Gastrocnemius medialis (tissue), 4 donors: Measurements from ENCODE around the gene GLT6D1. TPM values are rescaled to one million over a fixed set of nuclear protein-coding genes. Genes with fewer than 3 reads are reported as not detected.

Experiments used
- ATAC-seq, 2 donors: fragments of 150-250 bp; one replicate each; pipeline ENCODE4 v1.9.1; 2016
- DNase-seq, 2 donors: peaks; one replicate each; pipeline ENCODE4 v3.0.0-alpha.2; 2019
- H3K27ac ChIP-seq, 4 donors: fragments of 200-600 bp; sonication (generic); 1 replicate in 1 of 4; 2 replicates in 3 of 4; pipeline ENCODE4 v1.5.1; 2016 to 2018; ENCODE audit warnings: mild to moderate bottlenecking in 2 of 4, moderate library complexity in 1 of 4
- H3K27me3 ChIP-seq, 3 donors: fragments of 200-600 bp; sonication (generic) in 2 of 3; 1 replicate in 1 of 3; 2 replicates in 2 of 3; pipeline versions ENCODE4 v1.5.1 to v1.6.0; 2016 to 2019; ENCODE audit warnings: mild to moderate bottlenecking in 1 of 3, moderate library complexity in 1 of 3
- H3K36me3 ChIP-seq, 2 donors: fragments of 200-600 bp; sonication (generic) in 1 of 2; one replicate each; pipeline ENCODE4 v1.5.1; 2017 to 2018
- H3K4me1 ChIP-seq, 2 donors: fragments of 200-600 bp; sonication (generic) in 1 of 2; one replicate each; pipeline ENCODE4 v1.5.1; 2016 to 2017; ENCODE audit warnings: mild to moderate bottlenecking in 2 of 2
- H3K4me3 ChIP-seq, 4 donors: fragments of 200-600 bp; sonication (generic) in 3 of 4; 1 replicate in 1 of 4; 2 replicates in 3 of 4; pipeline ENCODE4 v1.5.1; 2016 to 2019; ENCODE audit warnings: mild to moderate bottlenecking in 2 of 4
- H3K9me3 ChIP-seq, 3 donors: fragments of 200-600 bp; sonication (generic) in 2 of 3; 1 replicate in 1 of 3; 2 replicates in 2 of 3; pipeline ENCODE4 v1.5.1; 2016 to 2019
- POLR2A ChIP-seq, 2 donors: fragments of 450-650 bp; IDR thresholded peaks; one replicate each; pipeline ENCODE4 v1.6.1; 2017; ENCODE audit warnings: antibody characterized with exemption in 2 of 2, mild to moderate bottlenecking in 2 of 2, moderate library complexity in 2 of 2
- in situ Hi-C, 4 donors: fragments of 200-750 bp; cut with MboI; loops; one replicate each; pipeline versions ENCODE4 v1.15.0 to v1.8.0; 2017; ENCODE audit warnings: low sequenced_read_pairs in 4 of 4
- intact Hi-C: fragments of 100-400 bp; cut with DNase I; formaldehyde crosslinking; loops from one replicate; pipeline ENCODE4 v1.15.1; 2023; ENCODE audit warnings: low total_unique reads
- total RNA-seq, 4 donors: library from RNA; depleted of rRNA; stranded (reverse); fragments of >200 nt; gene quantifications; one replicate each; pipeline versions ENCODE4 v1.1.0 to v1.2.3, GENCODE V29; 2016
- TF ChIP-seq, protein P1 (sequence below), 5 experiments: fragments of 450-650 bp in 3 of 5; fragments of 200-600 bp in 2 of 5; sonication (generic) in 2 of 5; IDR thresholded peaks in 4 of 5; conservative IDR thresholded peaks in 1 of 5; 1 replicate in 4 of 5; 2 replicates in 1 of 5; pipeline ENCODE4 v1.5.1; 2016 to 2019; ENCODE audit warnings: antibody characterized with exemption in 5 of 5, mild to moderate bottlenecking in 3 of 5, moderate library complexity in 3 of 5

The GLT6D1 gene
- total RNA-seq, 4 donors from 2014 or later: not detected

DNA sequence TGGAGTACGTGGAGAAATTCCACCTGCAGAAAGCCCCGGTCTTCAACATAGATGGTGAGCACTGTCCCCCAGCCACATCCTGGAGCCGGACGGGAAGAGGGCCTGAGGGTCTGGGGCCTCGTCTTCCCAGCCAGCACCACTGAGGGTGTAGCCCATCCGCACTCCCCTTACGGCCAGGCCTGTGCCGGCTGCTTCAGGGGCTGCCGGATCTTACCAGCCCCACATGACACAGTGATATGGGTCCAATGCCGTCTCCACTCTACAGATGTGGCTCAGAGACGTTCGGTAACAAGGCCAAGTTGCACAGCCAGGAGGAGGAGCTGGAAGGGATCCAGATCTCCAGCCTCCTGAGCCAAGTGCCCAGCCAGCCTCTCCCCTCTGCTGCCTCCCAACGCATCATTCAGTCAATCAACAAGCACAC lies 21.3 kb downstream of the GLT6D1 start:
- Histone ChIP-seq H3K27ac (no peak overlapping the region), H3K4me3 (no peak overlapping the region), H3K4me1 (no peaks in the 10 kb centered on the region), H3K27me3 (peaks cover 0 to 7% (median 5%) of the 10 kb centered on the region in 3 donors), H3K9me3 (no peaks in the 10 kb centered on the region), H3K36me3 (no peaks in the 10 kb centered on the region)
- no peak for DNase-seq
- TF ChIP-seq, protein P1, sequence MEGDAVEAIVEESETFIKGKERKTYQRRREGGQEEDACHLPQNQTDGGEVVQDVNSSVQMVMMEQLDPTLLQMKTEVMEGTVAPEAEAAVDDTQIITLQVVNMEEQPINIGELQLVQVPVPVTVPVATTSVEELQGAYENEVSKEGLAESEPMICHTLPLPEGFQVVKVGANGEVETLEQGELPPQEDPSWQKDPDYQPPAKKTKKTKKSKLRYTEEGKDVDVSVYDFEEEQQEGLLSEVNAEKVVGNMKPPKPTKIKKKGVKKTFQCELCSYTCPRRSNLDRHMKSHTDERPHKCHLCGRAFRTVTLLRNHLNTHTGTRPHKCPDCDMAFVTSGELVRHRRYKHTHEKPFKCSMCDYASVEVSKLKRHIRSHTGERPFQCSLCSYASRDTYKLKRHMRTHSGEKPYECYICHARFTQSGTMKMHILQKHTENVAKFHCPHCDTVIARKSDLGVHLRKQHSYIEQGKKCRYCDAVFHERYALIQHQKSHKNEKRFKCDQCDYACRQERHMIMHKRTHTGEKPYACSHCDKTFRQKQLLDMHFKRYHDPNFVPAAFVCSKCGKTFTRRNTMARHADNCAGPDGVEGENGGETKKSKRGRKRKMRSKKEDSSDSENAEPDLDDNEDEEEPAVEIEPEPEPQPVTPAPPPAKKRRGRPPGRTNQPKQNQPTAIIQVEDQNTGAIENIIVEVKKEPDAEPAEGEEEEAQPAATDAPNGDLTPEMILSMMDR (IDR thresholded peaks at IDR 0.05 in 4 of 5, conservative IDR thresholded peaks at IDR 0.05 in 1 of 5): no peak
- TF ChIP-seq POLR2A (IDR thresholded peaks at IDR 0.05): no peak
- in situ Hi-C loops (no loop called here), intact Hi-C loops (no loop called here)
- ATAC-seq: no peak

GRCh38 chr9:135617538-135617900 lies 21.8 kb downstream of the GLT6D1 start:
- H3K4me3 ChIP-seq: no peak overlapping the region
- intact Hi-C loops (no loop called here), in situ Hi-C loops (no loop called here)
- TF ChIP-seq, protein P1 (IDR thresholded peaks at IDR 0.05 in 4 of 5, conservative IDR thresholded peaks at IDR 0.05 in 1 of 5): no peak
- no peak for TF ChIP-seq POLR2A (IDR thresholded peaks at IDR 0.05)
- H3K36me3 ChIP-seq: no peaks in the 10 kb centered on the region
- DNase-seq (no peak), ATAC-seq (no peak)
- H3K4me1 ChIP-seq: no peaks in the 10 kb centered on the region
- no peak overlapping the region for H3K27ac ChIP-seq
- no peaks in the 10 kb centered on the region for H3K9me3 ChIP-seq
- H3K27me3 ChIP-seq: peaks cover 0 to 7% (median 5%) of the 10 kb centered on the region in 3 donors

DNA sequence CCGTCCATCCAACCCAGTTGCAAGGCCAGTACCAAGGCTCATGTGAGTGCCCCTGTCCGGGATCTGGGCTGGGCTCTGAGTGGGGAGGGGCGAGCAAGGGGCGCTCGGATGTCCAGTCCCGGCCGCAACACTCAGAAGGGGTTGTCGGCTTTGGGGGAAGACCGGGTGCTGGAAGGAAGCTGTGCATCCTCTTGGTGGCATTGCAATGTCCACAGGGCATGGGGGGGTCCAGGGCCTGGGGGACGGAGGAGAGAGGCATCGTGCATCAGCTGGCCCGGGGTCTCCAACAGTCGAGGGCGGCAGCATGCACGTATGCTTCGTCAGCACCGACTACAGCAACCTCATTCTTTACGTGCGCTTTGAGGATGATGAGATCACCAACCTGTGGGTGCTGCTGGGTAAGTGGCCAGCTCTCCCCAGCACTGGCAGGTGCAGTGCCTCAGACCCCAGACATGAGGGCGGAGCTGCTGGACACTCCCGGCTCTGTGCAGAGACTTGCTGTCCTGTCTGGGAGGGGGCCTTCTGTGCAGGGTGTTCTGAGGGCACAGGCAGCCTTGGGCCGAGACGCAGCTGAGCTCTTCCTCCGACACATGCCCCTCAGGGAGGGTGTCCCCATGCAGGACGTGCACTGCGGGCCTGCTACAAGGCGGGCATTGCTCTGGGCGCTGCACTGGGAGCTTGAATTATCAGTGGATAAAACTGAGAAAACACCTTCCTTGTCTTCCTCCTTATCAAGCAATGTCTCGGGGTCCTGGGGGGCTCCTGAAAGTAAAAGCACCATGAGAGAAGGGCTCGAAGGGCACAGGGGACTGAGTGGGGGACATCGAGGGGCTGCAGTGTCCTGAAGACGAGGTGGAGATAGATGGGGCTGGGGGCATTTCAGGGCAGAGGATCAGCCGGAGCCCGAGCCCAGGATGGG lies 22.5 kb downstream of the GLT6D1 start:
- no peak for ATAC-seq
- H3K27ac ChIP-seq: no peak overlapping the region

GRCh38 chr9:135615666-135616618 lies 23.4 kb downstream of the GLT6D1 start:
- in situ Hi-C loops: no loop called here
- Histone ChIP-seq H3K27me3 (peaks cover 0 to 5% (median 5%) of the 10 kb centered on the region in 3 donors), H3K4me3 (no peak overlapping the region), H3K9me3 (no peaks in the 10 kb centered on the region), H3K4me1 (no peaks in the 10 kb centered on the region), H3K36me3 (no peaks in the 10 kb centered on the region), H3K27ac (no peak overlapping the region)
- intact Hi-C loops: no loop called here
- DNase-seq: no peak
- no peak for TF ChIP-seq POLR2A (IDR thresholded peaks at IDR 0.05)
- TF ChIP-seq, protein P1 (IDR thresholded peaks at IDR 0.05 in 4 of 5, conservative IDR thresholded peaks at IDR 0.05 in 1 of 5): no peak
- no peak for ATAC-seq

More for the DNA sequence above, 22.5 kb downstream of the GLT6D1 start:
- DNase-seq: no peak
- in situ Hi-C loops (no loop called here), intact Hi-C loops (no loop called here)
- H3K4me1 ChIP-seq: no peaks in the 10 kb centered on the region
- H3K27me3 ChIP-seq: peaks cover 0 to 7% (median 5%) of the 10 kb centered on the region in 3 donors
- H3K36me3 ChIP-seq: no peaks in the 10 kb centered on the region
- no peaks in the 10 kb centered on the region for H3K9me3 ChIP-seq
- TF ChIP-seq, protein P1 (IDR thresholded peaks at IDR 0.05 in 4 of 5, conservative IDR thresholded peaks at IDR 0.05 in 1 of 5): no peak
- TF ChIP-seq POLR2A (IDR thresholded peaks at IDR 0.05): no peak
- H3K4me3 ChIP-seq: no peak overlapping the region
